Smooth muscle cell (in vitro differentiated cells): ENCODE data around the gene ENPP7. TPM values are rescaled to one million over a fixed set of nuclear protein-coding genes. Genes with fewer than 3 reads are reported as not detected.

Experiments
- DNase-seq: peaks from one replicate; lab custom pipeline; 2025; ENCODE audit not compliant: unreplicated experiment; lab: John Stamatoyannopoulos, UW
- H2AFZ ChIP-seq: fragments of 200-600 bp; sonication (generic); 2 replicates; pipeline ENCODE4 v1.6.0; 2016; ENCODE audit warnings: antibody characterized with exemption, low read depth, mild to moderate bottlenecking
- H3F3A ChIP-seq: fragments of 200-600 bp; sonication (generic); 2 replicates; pipeline ENCODE4 v1.6.0; 2017; ENCODE audit warnings: antibody characterized with exemption, low read depth
- H3K27ac ChIP-seq: fragments of 200-600 bp; sonication (generic); 2 replicates; pipeline ENCODE4 v1.5.1; 2016; ENCODE audit warnings: low read depth, mild to moderate bottlenecking
- H3K27me3 ChIP-seq: fragments of 200-600 bp; sonication (generic); 2 replicates; pipeline ENCODE4 v1.6.1; 2016; ENCODE audit warnings: low read depth, mild to moderate bottlenecking
- H3K36me3 ChIP-seq: fragments of 200-600 bp; sonication (generic); 2 replicates; pipeline ENCODE4 v1.5.1; 2016; ENCODE audit warnings: low read depth
- H3K4me1 ChIP-seq: fragments of 200-600 bp; sonication (generic); 2 replicates; pipeline ENCODE4 v1.5.1; 2016; ENCODE audit warnings: low read depth
- H3K4me2 ChIP-seq: fragments of 200-600 bp; sonication (generic); 2 replicates; pipeline ENCODE4 v1.6.0; 2016; ENCODE audit warnings: mild to moderate bottlenecking
- H3K4me3 ChIP-seq: fragments of 200-600 bp; sonication (generic); 2 replicates; pipeline ENCODE4 v1.5.1; 2016; ENCODE audit warnings: mild to moderate bottlenecking
- H3K79me2 ChIP-seq: fragments of 200-600 bp; sonication (generic); 2 replicates; pipeline ENCODE4 v1.6.0; 2016; ENCODE audit warnings: low read depth, mild to moderate bottlenecking
- H3K9ac ChIP-seq: fragments of 200-600 bp; sonication (generic); 2 replicates; pipeline ENCODE4 v1.6.0; 2016; ENCODE audit warnings: low read depth
- H3K9me3 ChIP-seq: fragments of 200-600 bp; sonication (generic); replicated peaks from 2 replicates; pipeline ENCODE4 v1.5.1; 2016; ENCODE audit warnings: low read depth
- H4K20me1 ChIP-seq: fragments of 200-600 bp; sonication (generic); 2 replicates; pipeline ENCODE4 v1.6.0; 2016; ENCODE audit warnings: low read depth
- WGBS: methylation state at CpG from one replicate; pipeline ENCODE4 v1.1.7; 2016; ENCODE audit warnings: low lambda C conversion rate; 5-methylcytosine and 5-hydroxymethylcytosine counted together
- polyA plus RNA-seq: library from polyadenylated mRNA; unstranded; fragments of >200 nt; fragmentation: Nextera tagmentation; extraction: Ambion mirVana; gene quantifications from 2 replicates; pipeline ENCODE4 v1.2.1, GENCODE V29; 2016
- total RNA-seq: library from RNA; depleted of rRNA; stranded (reverse); fragments of >200 nt; gene quantifications from 2 replicates; pipeline ENCODE4 v1.2.3, GENCODE V29; 2014
- TF ChIP-seq, protein P1 (sequence below): fragments of 200-600 bp; sonication (generic); IDR thresholded peaks from 2 replicates; pipeline ENCODE4 v1.5.1; 2017; ENCODE audit warnings: borderline replicate concordance, mild to moderate bottlenecking, antibody characterized with exemption; ENCODE audit not compliant: insufficient read depth, poor library complexity, severe bottlenecking

ENPP7 gene
- total and polyA plus RNA-seq, 2 experiments from 2014 or later: not detected

DNA sequence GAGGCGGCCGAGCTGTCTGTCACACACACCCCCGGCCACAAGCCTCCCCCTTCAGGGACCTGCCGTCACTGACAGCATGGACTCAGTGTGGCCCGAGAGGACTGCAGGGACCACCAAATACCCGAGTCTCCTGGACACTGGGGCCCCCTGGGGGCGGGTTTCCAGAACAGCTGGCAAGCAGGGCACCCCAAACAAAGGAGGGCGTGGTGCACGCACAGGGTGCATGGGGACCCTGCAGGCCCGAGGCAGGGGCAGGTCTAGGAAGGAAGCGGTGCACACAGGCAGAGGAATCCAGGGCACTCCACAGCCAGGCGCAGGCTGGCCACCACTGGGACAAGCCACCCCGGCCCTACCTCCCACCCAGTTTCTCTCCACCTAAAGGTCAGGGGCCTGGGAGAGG is 28.7 kb upstream of the ENPP7 start:
- 77% methylated on average over 12 of the region's 13 CpGs for WGBS
- Histone ChIP-seq H3K36me3 (no peaks in the 10 kb centered on the region), H2AFZ (no peak overlapping the region), H3K4me2 (no peak overlapping the region), H3K4me1 (no peaks in the 10 kb centered on the region), H4K20me1 (no peaks in the 10 kb centered on the region), H3K27me3 (no peaks in the 10 kb centered on the region), H3K4me3 (no peak overlapping the region), H3F3A (no peaks in the 10 kb centered on the region), H3K27ac (no peak overlapping the region), H3K9me3 (no peaks in the 10 kb centered on the region), H3K9ac (no peak overlapping the region), H3K79me2 (no peaks in the 10 kb centered on the region)
- TF ChIP-seq, protein P1, sequence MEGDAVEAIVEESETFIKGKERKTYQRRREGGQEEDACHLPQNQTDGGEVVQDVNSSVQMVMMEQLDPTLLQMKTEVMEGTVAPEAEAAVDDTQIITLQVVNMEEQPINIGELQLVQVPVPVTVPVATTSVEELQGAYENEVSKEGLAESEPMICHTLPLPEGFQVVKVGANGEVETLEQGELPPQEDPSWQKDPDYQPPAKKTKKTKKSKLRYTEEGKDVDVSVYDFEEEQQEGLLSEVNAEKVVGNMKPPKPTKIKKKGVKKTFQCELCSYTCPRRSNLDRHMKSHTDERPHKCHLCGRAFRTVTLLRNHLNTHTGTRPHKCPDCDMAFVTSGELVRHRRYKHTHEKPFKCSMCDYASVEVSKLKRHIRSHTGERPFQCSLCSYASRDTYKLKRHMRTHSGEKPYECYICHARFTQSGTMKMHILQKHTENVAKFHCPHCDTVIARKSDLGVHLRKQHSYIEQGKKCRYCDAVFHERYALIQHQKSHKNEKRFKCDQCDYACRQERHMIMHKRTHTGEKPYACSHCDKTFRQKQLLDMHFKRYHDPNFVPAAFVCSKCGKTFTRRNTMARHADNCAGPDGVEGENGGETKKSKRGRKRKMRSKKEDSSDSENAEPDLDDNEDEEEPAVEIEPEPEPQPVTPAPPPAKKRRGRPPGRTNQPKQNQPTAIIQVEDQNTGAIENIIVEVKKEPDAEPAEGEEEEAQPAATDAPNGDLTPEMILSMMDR: no peak
- no peak for DNase-seq

DNA sequence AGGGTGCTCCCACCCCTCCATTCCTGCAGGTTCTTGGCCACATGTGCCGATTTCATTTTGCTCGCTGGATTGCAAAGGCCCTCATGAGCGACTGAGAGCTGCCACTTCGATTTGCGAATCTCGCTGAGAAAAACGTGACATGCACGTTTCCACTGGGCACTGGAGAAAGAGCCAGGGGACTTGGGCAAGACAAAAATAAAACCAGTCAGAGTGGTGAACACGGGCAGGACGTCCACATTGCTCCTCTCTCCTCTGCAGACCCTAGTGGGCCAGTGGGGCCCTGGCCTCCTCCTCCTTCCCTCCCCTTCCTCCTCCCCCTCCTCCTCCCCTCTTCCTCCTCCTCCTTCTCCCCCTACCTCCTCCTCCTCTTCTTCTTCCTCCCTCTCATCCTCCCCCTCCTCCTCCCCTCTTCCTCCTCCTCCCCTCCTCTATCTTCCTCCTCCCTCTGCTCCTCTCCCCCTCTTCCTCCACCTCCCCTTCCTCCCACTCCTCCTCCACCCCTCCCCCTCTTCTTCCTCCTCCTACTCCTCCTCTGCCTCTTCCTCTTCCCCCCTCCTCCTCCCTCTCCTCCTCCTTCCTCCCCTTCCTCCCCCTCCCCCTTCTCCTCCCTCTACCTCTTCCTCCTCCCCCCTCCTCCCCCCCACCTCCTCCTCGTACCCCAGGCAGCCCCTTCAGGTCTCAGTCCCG is 28.1 kb upstream of the ENPP7 start:
- Histone ChIP-seq H4K20me1 (no peaks in the 10 kb centered on the region), H3K4me1 (no peaks in the 10 kb centered on the region), H3K4me3 (no peak overlapping the region), H3K27ac (no peak overlapping the region), H3K4me2 (no peak overlapping the region), H3F3A (no peaks in the 10 kb centered on the region), H3K36me3 (no peaks in the 10 kb centered on the region), H3K27me3 (no peaks in the 10 kb centered on the region), H3K79me2 (no peaks in the 10 kb centered on the region), H2AFZ (no peak overlapping the region), H3K9me3 (no peaks in the 10 kb centered on the region), H3K9ac (no peak overlapping the region)
- WGBS: 84% methylated on average over 10 of the region's 12 CpGs
- TF ChIP-seq, protein P1: no peak
- DNase-seq: no peak

DNA sequence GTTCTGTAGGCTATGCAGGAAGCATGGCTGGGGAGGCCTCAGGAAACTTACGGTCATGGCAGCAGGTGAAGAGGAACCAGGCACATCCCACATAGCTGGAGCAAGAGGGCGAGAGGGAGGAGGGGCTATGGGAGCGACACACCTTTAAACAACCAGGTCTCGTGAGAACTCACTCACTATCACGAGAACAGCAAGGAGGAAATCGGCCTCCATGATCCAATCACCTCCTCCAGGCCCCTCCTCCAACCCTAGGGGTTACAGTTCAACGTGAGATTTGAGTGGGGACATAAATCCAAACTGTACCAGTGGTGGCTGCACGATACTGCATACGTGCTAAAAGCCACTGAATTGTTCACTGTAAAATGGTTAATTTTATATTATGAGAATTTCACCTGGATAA is 26.1 kb upstream of the ENPP7 start:
- no peaks in the 10 kb centered on the region for H3K36me3 ChIP-seq
- H3K4me1 ChIP-seq: no peaks in the 10 kb centered on the region
- TF ChIP-seq, protein P1: no peak
- H3K4me3 ChIP-seq: no peak overlapping the region
- no peak overlapping the region for H3K9ac ChIP-seq
- H3K79me2 ChIP-seq: no peaks in the 10 kb centered on the region
- H4K20me1 ChIP-seq: no peaks in the 10 kb centered on the region
- H3K4me2 ChIP-seq: no peak overlapping the region
- H3K27me3 ChIP-seq: no peaks in the 10 kb centered on the region
- H2AFZ ChIP-seq: no peak overlapping the region
- no peak for DNase-seq
- WGBS: 86% methylated on average over 9 of the region's 9 CpGs
- H3K9me3 ChIP-seq: no peaks in the 10 kb centered on the region
- no peak overlapping the region for H3K27ac ChIP-seq
- H3F3A ChIP-seq: no peaks in the 10 kb centered on the region

DNA sequence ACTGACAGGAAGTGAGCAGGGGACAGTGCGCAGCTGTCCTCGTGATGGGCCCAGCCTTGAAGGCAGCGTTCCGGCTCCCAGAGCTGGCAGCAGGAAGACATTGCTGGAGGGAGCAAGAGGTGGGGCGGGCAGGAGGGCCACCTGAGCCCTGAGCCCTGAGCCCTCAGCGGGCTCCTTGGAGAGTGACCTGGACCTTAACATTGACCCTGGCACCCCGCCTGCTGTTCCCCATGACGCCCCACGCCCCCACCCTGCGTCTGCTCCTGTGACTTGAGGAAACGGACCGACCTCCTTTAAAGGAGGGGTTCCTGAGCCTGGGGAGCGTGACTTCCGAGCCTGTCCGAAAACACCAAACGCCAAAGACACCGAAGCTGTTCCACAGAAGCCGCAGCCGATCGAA is 25.1 kb upstream of the ENPP7 start:
- Histone ChIP-seq H3K4me1 (no peaks in the 10 kb centered on the region), H3K9me3 (no peaks in the 10 kb centered on the region), H3K79me2 (no peaks in the 10 kb centered on the region), H3K4me2 (no peak overlapping the region), H3K36me3 (no peaks in the 10 kb centered on the region), H4K20me1 (no peaks in the 10 kb centered on the region), H3K27me3 (no peaks in the 10 kb centered on the region), H3K27ac (no peak overlapping the region), H2AFZ (no peak overlapping the region), H3F3A (no peaks in the 10 kb centered on the region), H3K4me3 (no peak overlapping the region), H3K9ac (no peak overlapping the region)
- TF ChIP-seq, protein P1: no peak
- 89% methylated on average over 13 of the region's 20 CpGs for WGBS
- DNase-seq: no peak
